Measurements from ENCODE around the gene DISC1. TPM values are rescaled to one million over a fixed set of nuclear protein-coding genes. Genes with fewer than 3 reads are reported as not detected.

The DISC1 gene
- total RNA-seq, 1 experiment from 2014 or later = 1.8 TPM

GRCh38 chr1:231810415-231810814 is 183.8 kb downstream of the DISC1 start:
- Histone ChIP-seq H3K4me3 (replicated peaks in 1 of 2; ENCODE audit: low read depth in 1 of 2, low read length in 2 of 2) (no peak overlapping the region), H3K27ac (ENCODE audit: low read depth, low read length) (no peak overlapping the region), H3K9me3 (ENCODE audit: control insufficient read depth in 1 of 2, insufficient read depth in 1 of 2, low read depth in 1 of 2, low read length in 2 of 2) (no peaks in the 10 kb centered on the region), H3K27me3 (ENCODE audit: insufficient read depth, low read length) (no peaks in the 10 kb centered on the region), H4K20me1 (ENCODE audit: insufficient read depth) (no peaks in the 10 kb centered on the region), H3K4me1 (ENCODE audit: control insufficient read depth in 1 of 2, insufficient read depth in 2 of 2, low read length in 2 of 2) (peaks cover 0 to 9% of the 10 kb centered on the region in 2 experiments; a peak in 2 of 4 replicates), H3K36me3 (ENCODE audit: control insufficient read depth in 1 of 2, insufficient read depth in 2 of 2, low read length in 2 of 2) (no peaks in the 10 kb centered on the region), H3K79me2 (ENCODE audit: insufficient read depth, low read length) (no peaks in the 10 kb centered on the region), H2AFZ (ENCODE audit: low read depth, low read length, poor library complexity, severe bottlenecking) (no peak overlapping the region), H3K9ac (ENCODE audit: low read length) (no peak overlapping the region), H3K4me2 (ENCODE audit: low read length) (no peak overlapping the region), H3K9me2 (ENCODE audit: insufficient read depth) (0 out of 2 replicates have a peak, but pooled peaks cover 3% of the 10 kb centered on the region)
- RAD21 ChIA-PET (ENCODE audit: low non-redundant PET in 1 of 2, low total read pairs in 2 of 2, uncharacterized antibody in 2 of 2, unreplicated experiment in 2 of 2) = no interaction called here
- intact Hi-C loops (cut with micrococcal nuclease) = no loop called here
- BruUV-seq (replicated peaks) = no TSS peak
- ATAC-seq (no peak), DNase-seq (ENCODE audit: low read depth, low spot score) (no peak)
- no peak for TF ChIP-seq POLR2A (IDR thresholded peaks at IDR 0.05; ENCODE audit: borderline replicate concordance, extremely low read depth, insufficient read depth, insufficient read length)
- CTCF ChIA-PET = no interaction called here
- POLR2A ChIA-PET = no interaction called here

GRCh38 chr1:231814021-231814420 is 187.4 kb downstream of the DISC1 start:
- no peak for ATAC-seq
- Histone ChIP-seq H3K36me3 (ENCODE audit: control insufficient read depth in 1 of 2, insufficient read depth in 2 of 2, low read length in 2 of 2) (no peaks in the 10 kb centered on the region), H3K4me3 (replicated peaks in 1 of 2; ENCODE audit: low read depth in 1 of 2, low read length in 2 of 2) (no peak overlapping the region), H3K4me1 (ENCODE audit: control insufficient read depth in 1 of 2, insufficient read depth in 2 of 2, low read length in 2 of 2) (peaks cover 0 to 4% of the 10 kb centered on the region in 2 experiments; a peak in 2 of 4 replicates), H3K27me3 (ENCODE audit: insufficient read depth, low read length) (no peaks in the 10 kb centered on the region), H3K79me2 (ENCODE audit: insufficient read depth, low read length) (no peaks in the 10 kb centered on the region), H3K9me3 (ENCODE audit: control insufficient read depth in 1 of 2, insufficient read depth in 1 of 2, low read depth in 1 of 2, low read length in 2 of 2) (no peaks in the 10 kb centered on the region), H4K20me1 (ENCODE audit: insufficient read depth) (no peaks in the 10 kb centered on the region), H3K9ac (ENCODE audit: low read length) (no peak overlapping the region), H3K4me2 (ENCODE audit: low read length) (no peak overlapping the region), H3K27ac (ENCODE audit: low read depth, low read length) (no peak overlapping the region), H2AFZ (ENCODE audit: low read depth, low read length, poor library complexity, severe bottlenecking) (no peak overlapping the region), H3K9me2 (ENCODE audit: insufficient read depth) (0 out of 2 replicates have a peak, but pooled peaks cover 3% of the 10 kb centered on the region)
- intact Hi-C loops (cut with micrococcal nuclease) = no loop called here
- TF ChIP-seq ELF1 (IDR thresholded peaks at IDR 0.05; ENCODE audit: borderline replicate concordance, low read depth) (no peak), YY1 (IDR thresholded peaks at IDR 0.05; ENCODE audit: extremely low read depth, insufficient replicate concordance, low read depth, low read length) (no peak), EZH2phosphoT487 (IDR thresholded peaks at IDR 0.05; ENCODE audit: borderline replicate concordance) (no peak), JUND (IDR thresholded peaks at IDR 0.05) (no peak), FOSL1 (IDR thresholded peaks at IDR 0.05; ENCODE audit: low read depth) (no peak), EZH2 (IDR thresholded peaks at IDR 0.05) (no peak), ATF3 (IDR thresholded peaks at IDR 0.05) (no peak), CTCF (IDR thresholded peaks at IDR 0.05 in 2 of 3, conservative IDR thresholded peaks at IDR 0.05 in 1 of 3; ENCODE audit: borderline replicate concordance in 1 of 3, insufficient read depth in 1 of 3, low read depth in 2 of 3, low read length in 2 of 3) (no peak), TCF7L2 (IDR thresholded peaks at IDR 0.05; ENCODE audit: borderline replicate concordance, extremely low read depth, insufficient read depth, insufficient read length) (no peak), EGR1 (IDR thresholded peaks at IDR 0.05; ENCODE audit: low read depth) (no peak), SIN3A (IDR thresholded peaks at IDR 0.05; ENCODE audit: low read depth) (no peak), POLR2AphosphoS5 (IDR thresholded peaks at IDR 0.05; ENCODE audit: low read depth, low read length) (no peak), REST (IDR thresholded peaks at IDR 0.05; ENCODE audit: low read depth) (no peak), POLR2A (IDR thresholded peaks at IDR 0.05; ENCODE audit: borderline replicate concordance, extremely low read depth, insufficient read depth, insufficient read length) (no peak), ZNF274 (IDR thresholded peaks at IDR 0.05; ENCODE audit: low read depth, low read length) (no peak), SRF (IDR thresholded peaks at IDR 0.05; ENCODE audit: low read depth) (no peak), RAD21 (IDR thresholded peaks at IDR 0.05; ENCODE audit: low read depth) (no peak)
- BruUV-seq (replicated peaks) = no TSS peak
- ChIA-PET RAD21 (ENCODE audit: low non-redundant PET in 1 of 2, low total read pairs in 2 of 2, uncharacterized antibody in 2 of 2, unreplicated experiment in 2 of 2) (no interaction called here), CTCF (no interaction called here), POLR2A (no interaction called here)
- no peak for DNase-seq (ENCODE audit: low read depth, low spot score)
